Measurements from ENCODE around the gene SULF2. TPM values are rescaled to one million over a fixed set of nuclear protein-coding genes. Genes with fewer than 3 reads are reported as not detected.

Gene SULF2
- total and polyA plus RNA-seq, 2 of the 13 experiments (the other 11 are each of a cell fraction or from before 2014, with no cell fraction given), result 7.2 to 50.9 TPM

DNA sequence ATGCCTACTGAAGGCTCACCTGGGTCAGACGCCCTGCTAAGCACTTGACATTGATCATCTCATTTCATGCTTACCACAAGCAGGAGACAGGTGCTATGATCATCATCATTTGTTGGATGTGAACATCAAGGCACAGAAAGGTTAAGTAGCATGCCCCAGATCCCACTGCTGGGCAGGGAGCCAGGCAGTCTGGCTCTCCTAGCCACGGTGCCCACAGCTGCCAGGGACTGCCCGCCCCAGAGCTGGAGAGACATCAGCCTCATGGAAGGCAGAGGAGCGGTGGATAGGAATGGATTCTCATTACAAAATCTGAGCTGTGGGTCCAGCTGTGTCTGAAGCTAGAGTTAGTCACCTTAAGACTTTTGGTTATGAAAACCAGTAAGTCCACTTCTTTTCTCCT is 3.6 kb downstream of the SULF2 start:
- Histone ChIP-seq H3K9ac (ENCODE audit: insufficient read depth, low read depth, low read length) (no peak overlapping the region), H4K20me1 (ENCODE audit: insufficient read depth, low read length) (no peaks in the 10 kb centered on the region), H3K4me2 (ENCODE audit: low read depth, low read length) (no peak overlapping the region), H3K27ac (ENCODE audit: extremely low read length, insufficient read depth, low read length) (no peak overlapping the region), H2AFZ (ENCODE audit: low read length) (no peak overlapping the region), H3K27me3 (ENCODE audit: control insufficient read depth in 1 of 2, insufficient read depth in 2 of 2, low read length in 2 of 2) (peaks cover 3 to 11% of the 10 kb centered on the region in 2 experiments; a peak in 2 of 5 replicates), H3K79me2 (ENCODE audit: insufficient read depth, low read length) (no peaks in the 10 kb centered on the region), H3K9me3 (ENCODE audit: low read length) (no peaks in the 10 kb centered on the region), H3K36me3 (replicated peaks in 1 of 2; ENCODE audit: control insufficient read depth in 1 of 2, insufficient read depth in 2 of 2, low read length in 2 of 2) (no peaks in the 10 kb centered on the region), H3K4me3 (replicated peaks in 1 of 3; ENCODE audit: insufficient read depth in 1 of 3, low read depth in 2 of 3, low read length in 3 of 3) (no peak overlapping the region), H3K4me1 (ENCODE audit: insufficient read depth, low read length) (peaks cover 43% of the 10 kb centered on the region)
- in situ Hi-C loops (cut with HindIII; ENCODE audit: extremely low pct_ligation_motif_present, low pct_unique_long_range_greater_than_20kb), result loop anchor here (5.0 kb wide), 1 partner anchor 99 kb away; no protein-coding TSS in a partner anchor
- POLR2A ChIA-PET, result no interaction called here
- FAIRE-seq (no peak), ATAC-seq (no peak), DNase-seq (ENCODE audit: low spot score) (no peak)
- CTCF ChIA-PET (ENCODE audit: low intra/inter-chr PET ratio, low total read pairs), result no interaction called here
- no peak for TF ChIP-seq BHLHE40 (IDR thresholded peaks at IDR 0.05; ENCODE audit: low read length)
- TF ChIP-seq, protein P1, sequence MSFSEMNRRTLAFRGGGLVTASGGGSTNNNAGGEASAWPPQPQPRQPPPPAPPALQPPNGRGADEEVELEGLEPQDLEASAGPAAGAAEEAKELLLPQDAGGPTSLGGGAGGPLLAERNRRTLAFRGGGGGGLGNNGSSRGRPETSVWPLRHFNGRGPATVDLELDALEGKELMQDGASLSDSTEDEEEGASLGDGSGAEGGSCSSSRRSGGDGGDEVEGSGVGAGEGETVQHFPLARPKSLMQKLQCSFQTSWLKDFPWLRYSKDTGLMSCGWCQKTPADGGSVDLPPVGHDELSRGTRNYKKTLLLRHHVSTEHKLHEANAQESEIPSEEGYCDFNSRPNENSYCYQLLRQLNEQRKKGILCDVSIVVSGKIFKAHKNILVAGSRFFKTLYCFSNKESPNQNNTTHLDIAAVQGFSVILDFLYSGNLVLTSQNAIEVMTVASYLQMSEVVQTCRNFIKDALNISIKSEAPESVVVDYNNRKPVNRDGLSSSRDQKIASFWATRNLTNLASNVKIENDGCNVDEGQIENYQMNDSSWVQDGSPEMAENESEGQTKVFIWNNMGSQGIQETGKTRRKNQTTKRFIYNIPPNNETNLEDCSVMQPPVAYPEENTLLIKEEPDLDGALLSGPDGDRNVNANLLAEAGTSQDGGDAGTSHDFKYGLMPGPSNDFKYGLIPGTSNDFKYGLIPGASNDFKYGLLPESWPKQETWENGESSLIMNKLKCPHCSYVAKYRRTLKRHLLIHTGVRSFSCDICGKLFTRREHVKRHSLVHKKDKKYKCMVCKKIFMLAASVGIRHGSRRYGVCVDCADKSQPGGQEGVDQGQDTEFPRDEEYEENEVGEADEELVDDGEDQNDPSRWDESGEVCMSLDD (CRISPR knock-in tag; IDR thresholded peaks at IDR 0.05; ENCODE audit: borderline replicate concordance), result no peak
- TF ChIP-seq, protein P2, sequence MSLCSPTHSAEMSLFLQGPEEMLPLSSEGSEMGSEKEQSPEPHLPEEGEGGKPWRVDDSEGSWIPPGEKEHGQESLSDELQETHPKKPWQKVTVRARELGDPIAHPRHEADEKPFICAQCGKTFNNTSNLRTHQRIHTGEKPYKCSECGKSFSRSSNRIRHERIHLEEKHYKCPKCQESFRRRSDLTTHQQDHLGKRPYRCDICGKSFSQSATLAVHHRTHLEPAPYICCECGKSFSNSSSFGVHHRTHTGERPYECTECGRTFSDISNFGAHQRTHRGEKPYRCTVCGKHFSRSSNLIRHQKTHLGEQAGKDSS (CRISPR knock-in tag; IDR thresholded peaks at IDR 0.05; ENCODE audit: borderline replicate concordance, low read depth), result no peak
- BruUV-seq (replicated peaks), result no TSS peak
- 87% methylated on average over 4 of the region's 4 CpGs for WGBS (ENCODE audit: low lambda C conversion rate)
- intact Hi-C loops (cut with micrococcal nuclease; ENCODE audit: unreplicated experiment), result no loop called here

Measured in HepG2 (cell line).